Germinal center (tissue), 1 donor: Measurements from ENCODE around the gene VEGFB.

Source experiments
- DNase-seq: peaks from one replicate; pipeline ENCODE4 v3.0.0; 2012; ENCODE audit warnings: mixed read lengths, low spot score

VEGFB gene

DNA sequence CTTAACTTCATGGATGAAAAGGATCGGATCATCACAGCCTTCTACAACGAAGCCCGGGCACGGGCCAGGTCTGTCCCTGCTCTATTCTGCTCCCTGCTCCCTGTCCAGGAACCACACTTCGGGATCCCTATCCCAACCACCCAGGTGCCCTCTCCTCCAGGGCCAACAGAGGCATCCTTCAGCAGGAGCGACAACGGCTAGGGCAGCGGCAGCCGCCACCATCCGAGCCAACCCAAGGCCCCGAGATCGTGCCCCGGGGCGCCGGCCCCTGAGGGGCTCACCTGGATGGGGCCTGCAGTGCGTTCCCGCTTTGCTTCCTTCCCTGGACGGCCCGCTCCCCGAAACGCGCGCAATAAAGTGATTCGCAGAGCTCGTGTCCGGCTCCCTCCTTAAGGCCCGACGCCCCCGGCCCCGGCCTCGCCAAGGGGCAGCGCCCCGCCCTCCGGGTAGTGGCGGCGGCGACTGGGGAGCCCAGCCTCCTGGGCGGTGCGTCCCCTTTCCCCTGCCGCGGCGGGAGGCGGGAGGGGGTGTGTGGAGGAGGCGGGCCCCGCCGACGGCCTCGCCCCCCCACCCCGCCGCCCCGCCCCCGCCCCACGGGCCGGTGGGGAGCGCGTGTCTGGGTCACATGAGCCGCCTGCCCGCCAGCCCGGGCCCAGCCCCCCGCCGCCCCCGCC, at the start of gene VEGFB:
Gene VEGFB (plus strand): TSS at position 672 of the 674 bp plus-strand sequence. CDS start 250 bp downstream, outside the sequence.
- DNase-seq, result peak; percentile 71

DNA sequence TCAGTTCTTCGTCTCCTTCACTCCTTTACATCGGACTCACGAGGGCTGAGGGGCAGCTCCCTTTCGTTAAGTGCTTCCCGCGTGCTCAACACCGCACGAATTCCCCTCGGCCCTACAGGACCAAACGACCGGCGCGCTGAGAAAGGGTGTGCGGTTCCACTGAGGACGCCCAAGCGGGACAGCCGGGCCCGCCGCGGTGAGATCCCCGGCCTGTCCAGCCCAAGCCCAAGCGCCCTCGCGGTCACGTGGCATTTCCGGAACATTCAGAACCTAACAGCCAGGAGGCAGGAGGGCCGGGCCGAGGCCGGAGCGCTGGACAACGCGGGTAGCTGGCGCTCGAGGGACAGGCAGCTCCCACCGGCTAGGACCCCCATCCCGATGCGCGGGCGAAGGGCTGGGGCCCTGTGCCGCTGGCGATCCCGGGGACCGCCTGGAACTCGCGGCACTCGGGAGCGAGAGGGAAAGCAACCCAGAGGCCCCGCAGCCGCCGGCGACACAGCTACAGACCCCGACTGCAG, 49.1 kb upstream of the VEGFB start:
- DNase-seq, result no peak

GRCh38 chr11:64185693-64186491, 48.5 kb upstream of the VEGFB start, which contains the start of gene STIP1:
TSS of gene STIP1 (plus strand) at chr11:64186171. CDS start at chr11:64186262, 91 bp downstream.
- DNase-seq, result peak; percentile 99

- no peak for DNase-seq
Observed at GRCh38 chr11:64186492-64187165, 47.8 kb upstream of the VEGFB start.

DNA sequence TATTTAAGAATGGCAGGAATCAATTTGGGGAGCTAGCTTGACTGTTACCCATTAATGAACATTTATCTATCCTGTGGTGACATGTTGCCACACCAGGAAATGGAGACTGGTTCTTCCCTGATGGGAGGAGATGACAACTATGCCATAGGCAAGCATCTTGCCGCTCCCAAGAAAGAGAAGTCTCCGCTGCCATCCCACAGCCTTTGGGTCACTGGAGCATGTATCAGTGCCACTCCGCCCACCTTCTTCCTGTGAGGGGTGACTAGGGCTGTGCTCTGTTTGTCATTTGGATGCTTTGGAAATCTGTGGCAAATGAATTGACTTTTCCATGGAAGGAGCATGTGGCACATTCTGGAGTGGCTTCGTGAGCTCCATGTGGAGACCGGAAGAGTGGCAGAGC, 42.0 kb upstream of the VEGFB start:
- no peak for DNase-seq

- no peak for DNase-seq
Observed at GRCh38 chr11:64196626-64197025, 37.8 kb upstream of the VEGFB start.

DNA sequence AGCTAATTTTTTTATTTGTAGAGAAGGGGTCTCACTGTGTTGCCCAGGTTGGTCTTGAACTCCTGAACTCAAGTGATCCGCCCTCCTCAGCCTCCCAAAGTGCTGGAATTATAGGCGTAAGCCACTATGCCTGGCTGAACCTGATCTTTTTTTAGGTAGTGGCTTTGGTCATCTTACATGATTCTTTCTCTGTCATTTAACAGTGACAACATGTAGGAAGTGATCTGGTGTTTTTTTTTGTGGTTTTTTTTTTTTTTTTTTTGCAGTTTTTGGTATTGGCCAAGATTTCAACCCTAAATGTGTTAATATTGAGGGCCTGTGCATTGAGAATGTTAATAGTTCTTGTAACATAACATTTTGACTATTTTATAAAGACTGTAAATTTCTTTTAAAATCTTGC, 35.9 kb upstream of the VEGFB start:
- no peak for DNase-seq

DNA sequence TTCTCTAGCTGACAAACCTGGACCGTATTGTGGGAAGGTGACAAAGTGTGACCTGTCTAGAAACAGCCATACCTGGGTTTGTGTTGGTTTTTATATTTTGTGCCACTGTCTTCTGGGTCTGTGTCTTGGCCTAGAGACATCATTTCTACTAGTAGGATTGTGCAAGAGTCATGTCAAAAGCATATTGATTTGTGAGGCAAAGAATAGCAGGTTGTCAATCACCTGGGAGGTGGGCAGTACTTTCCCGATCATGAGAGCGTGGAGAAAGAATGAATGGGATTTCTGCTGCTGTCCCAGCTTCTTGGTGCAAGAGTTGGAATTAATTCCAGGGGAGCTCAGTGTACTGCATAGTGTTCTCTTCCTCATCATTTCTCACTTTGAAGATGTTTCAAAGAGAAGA, 32.8 kb upstream of the VEGFB start:
- no peak for DNase-seq

GRCh38 chr11:64202992-64203391, 31.4 kb upstream of the VEGFB start:
- no peak for DNase-seq

- DNase-seq, result no peak
Observed at GRCh38 chr11:64203421-64204079, 30.8 kb upstream of the VEGFB start.

- DNase-seq, result no peak
Observed at GRCh38 chr11:64204080-64204440, 30.3 kb upstream of the VEGFB start.

- DNase-seq, result peak; percentile 83
Observed at GRCh38 chr11:64204464-64204989, 29.9 kb upstream of the VEGFB start.

GRCh38 chr11:64206457-64207255, 27.7 kb upstream of the VEGFB start, which contains the start of gene FERMT3:
TSS of gene FERMT3 (plus strand) at chr11:64206721. CDS start at chr11:64207365, 644 bp downstream.
- DNase-seq, result peak; percentile 81

DNA sequence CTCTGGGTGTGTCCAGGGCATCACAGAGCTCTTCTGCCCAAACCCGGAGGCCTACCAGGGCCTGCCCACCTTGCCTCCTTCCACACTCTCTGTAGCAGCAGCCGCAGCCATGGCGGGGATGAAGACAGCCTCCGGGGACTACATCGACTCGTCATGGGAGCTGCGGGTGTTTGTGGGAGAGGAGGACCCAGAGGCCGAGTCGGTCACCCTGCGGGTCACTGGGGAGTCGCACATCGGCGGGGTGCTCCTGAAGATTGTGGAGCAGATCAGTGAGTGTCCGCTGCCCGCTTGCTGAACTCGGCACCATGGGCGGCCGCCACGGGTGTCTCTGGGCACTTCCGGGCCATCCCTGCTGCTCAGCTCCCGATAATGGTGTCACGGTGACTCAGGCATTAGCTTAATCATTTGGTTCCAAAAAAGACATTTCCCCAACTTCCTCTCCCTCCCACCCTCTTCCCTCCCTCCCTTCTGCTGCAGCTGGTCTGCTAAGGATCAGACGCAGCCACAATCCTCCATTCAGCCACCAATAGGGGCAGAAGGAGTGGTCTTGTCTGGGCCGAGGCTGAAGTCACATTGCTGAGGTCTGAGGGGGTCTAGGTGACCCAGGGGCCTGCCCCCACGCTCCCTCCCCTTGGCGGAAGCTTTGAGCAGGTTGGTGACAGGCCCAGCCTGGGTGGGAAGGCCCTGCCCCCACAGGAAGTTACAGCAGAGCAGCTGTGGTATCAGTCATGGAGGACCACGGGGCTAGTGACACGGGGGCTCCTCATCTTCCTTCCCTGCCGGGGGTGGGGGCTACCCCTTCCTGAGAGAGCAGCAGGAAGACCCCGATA, 26.9 kb upstream of the VEGFB start:
- DNase-seq, result peak; percentile 74

DNA sequence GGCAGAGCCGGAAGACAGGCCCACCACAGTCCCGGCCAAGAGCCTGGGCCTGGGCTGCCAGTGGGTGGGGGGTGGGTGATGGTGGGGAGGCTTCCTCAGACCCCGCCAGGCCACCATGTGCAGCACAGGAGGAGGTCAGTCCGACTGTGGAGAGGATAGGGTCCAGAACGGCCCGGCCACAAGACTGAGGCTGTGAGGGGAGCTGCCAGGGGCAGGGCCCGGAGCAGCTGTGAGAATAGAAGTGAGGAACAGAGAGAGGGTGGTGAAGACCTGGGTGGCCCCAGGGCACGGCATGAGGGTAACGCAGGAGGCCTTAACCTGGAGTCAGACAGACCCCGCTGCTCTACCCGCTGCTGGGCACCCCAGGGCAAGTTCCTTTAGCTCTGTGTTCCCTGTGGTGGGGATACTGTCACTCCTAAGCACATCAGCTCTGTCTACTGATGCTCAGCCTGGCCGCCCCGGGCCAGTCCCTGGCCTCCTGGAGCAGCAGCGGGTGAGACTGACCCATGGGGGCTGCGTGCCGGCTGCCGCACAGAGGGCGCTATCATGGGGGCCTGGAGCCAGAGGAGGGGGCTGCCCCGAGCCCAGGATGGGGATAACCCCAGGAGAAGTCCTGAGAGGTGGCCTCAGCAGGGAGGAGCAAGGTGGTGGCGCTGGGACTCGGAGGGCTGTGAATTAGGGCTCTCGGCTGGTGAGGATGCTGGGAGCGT, 26.1 kb upstream of the VEGFB start:
- no peak for DNase-seq

DNA sequence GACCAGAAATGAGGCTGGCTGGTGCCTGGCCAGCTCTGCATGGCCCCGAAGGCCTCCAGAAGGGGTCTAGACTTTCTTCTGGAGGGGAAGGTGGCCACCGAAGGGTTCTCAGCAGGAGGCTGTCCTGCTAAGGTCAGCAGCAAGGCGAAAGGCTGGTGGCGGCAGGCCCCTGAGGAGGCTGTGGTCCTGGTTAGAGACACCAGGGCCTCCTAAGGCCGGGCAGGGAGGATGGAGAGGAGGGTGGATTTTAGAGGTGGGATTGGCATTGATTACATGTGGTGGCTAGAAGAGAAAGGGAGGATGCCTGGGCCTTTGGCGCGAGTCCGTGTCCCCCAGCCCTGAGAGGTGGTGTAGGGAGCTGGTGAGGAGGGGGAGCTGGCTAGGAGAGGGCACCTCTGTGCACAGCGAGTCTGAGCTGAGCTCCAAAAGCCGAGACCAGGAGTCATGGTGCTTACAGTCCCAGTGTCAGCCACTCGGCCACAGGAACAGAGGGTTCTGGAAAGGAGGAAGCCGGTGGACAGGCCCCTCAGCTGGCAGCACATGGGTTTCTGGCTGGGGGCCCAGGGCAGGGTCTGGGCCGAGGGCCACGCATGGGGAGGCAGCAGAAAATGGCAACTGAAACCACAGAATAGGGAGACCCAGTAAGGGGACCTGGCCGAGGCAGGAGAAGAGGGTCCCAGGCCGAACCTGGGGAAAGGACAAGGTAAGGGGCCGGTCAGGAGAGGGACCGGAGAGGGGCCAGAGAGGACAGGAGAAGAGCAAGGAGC, 25.4 kb upstream of the VEGFB start:
- no peak for DNase-seq

GRCh38 chr11:64209563-64209843, 24.9 kb upstream of the VEGFB start:
- DNase-seq, result no peak

- no peak for DNase-seq
Observed at GRCh38 chr11:64210301-64211020, 23.9 kb upstream of the VEGFB start.
